ENCODE measurements around the gene MS4A7. TPM values are rescaled to one million over a fixed set of nuclear protein-coding genes. Genes with fewer than 3 reads are reported as not detected.

The MS4A7 gene
- total RNA-seq, 2 experiments from 2014 or later = 0.54 to 2.4 TPM

GRCh38 chr11:60360621-60361020 is 17.7 kb upstream of the MS4A7 start:
- ChIA-PET POLR2A (interaction anchor here (0.7 kb wide), 2 partner anchors 70 to 94 kb away, joined by 3 read pairs; no protein-coding TSS in a partner anchor), CTCF (ENCODE audit: unreplicated experiment) (no interaction called here)
- H3K27ac ChIP-seq (ENCODE audit: low read depth, low read length, poor library complexity, severe bottlenecking) = no peak overlapping the region
- no peak overlapping the region for H3K4me3 ChIP-seq (ENCODE audit: low read depth, low read length, poor library complexity, severe bottlenecking)
- TF ChIP-seq CTCF (conservative IDR thresholded peaks at IDR 0.05; ENCODE audit: low read length) (no peak), EZH2phosphoT487 (IDR thresholded peaks at IDR 0.05; ENCODE audit: borderline replicate concordance, low read depth, low read length) (no peak)
- peaks cover 5% of the 10 kb centered on the region; the same call in 1 of the 2 replicates for H3K36me3 ChIP-seq (ENCODE audit: insufficient read depth, low read length)
- no peak overlapping the region for H2AFZ ChIP-seq (ENCODE audit: low read length)
- H4K20me1 ChIP-seq (ENCODE audit: insufficient read depth, low read length) = no peaks in the 10 kb centered on the region
- peak; percentile 65 for DNase-seq (ENCODE audit: low spot score)
- H3K4me1 ChIP-seq (ENCODE audit: insufficient read depth, low read length, poor library complexity, severe bottlenecking) = peaks cover 32% of the 10 kb centered on the region
- H3K79me2 ChIP-seq (ENCODE audit: insufficient read depth, low read depth, low read length) = no peaks in the 10 kb centered on the region
- H3K9me3 ChIP-seq (ENCODE audit: low read length) = peaks cover 33% of the 10 kb centered on the region
- BruUV-seq (replicated peaks) = no TSS peak
- no peaks in the 10 kb centered on the region for H3K9me2 ChIP-seq (ENCODE audit: insufficient read depth, low read length)
- intact Hi-C loops (cut with micrococcal nuclease; ENCODE audit: unreplicated experiment) = no loop called here
- H3K4me2 ChIP-seq (ENCODE audit: low read length) = no peak overlapping the region

- DNase-seq (ENCODE audit: low spot score) = no peak
- H3K4me2 ChIP-seq (ENCODE audit: low read length) = no peak overlapping the region
- no peak for TF ChIP-seq EZH2phosphoT487 (IDR thresholded peaks at IDR 0.05; ENCODE audit: borderline replicate concordance, low read depth, low read length)
- no peak for TF ChIP-seq CTCF (conservative IDR thresholded peaks at IDR 0.05; ENCODE audit: low read length)
- ChIA-PET POLR2A (interaction anchor here (1.4 to 3.0 kb wide), 3 partner anchors 94 to 121 kb away, joined by 4 to 18 read pairs (median 13); partner anchors contain the start of gene MS4A1), CTCF (ENCODE audit: unreplicated experiment) (interaction anchor here (2.5 to 3.5 kb wide), 2 partner anchors 94 to 122 kb away, joined by 23 to 26 read pairs; partner anchors contain the start of gene MS4A1)
- H3K4me1 ChIP-seq (ENCODE audit: insufficient read depth, low read length, poor library complexity, severe bottlenecking) = peaks cover 48% of the 10 kb centered on the region
- H2AFZ ChIP-seq (ENCODE audit: low read length) = no peak overlapping the region
- no peaks in the 10 kb centered on the region for H4K20me1 ChIP-seq (ENCODE audit: insufficient read depth, low read length)
- H3K36me3 ChIP-seq (ENCODE audit: insufficient read depth, low read length) = peaks cover 5% of the 10 kb centered on the region; the same call in 1 of the 2 replicates
- no peak overlapping the region for H3K27ac ChIP-seq (ENCODE audit: low read depth, low read length, poor library complexity, severe bottlenecking)
- H3K9me2 ChIP-seq (ENCODE audit: insufficient read depth, low read length) = no peaks in the 10 kb centered on the region
- intact Hi-C loops (cut with micrococcal nuclease; ENCODE audit: unreplicated experiment) = loop anchor here (2.0 kb wide), 1 partner anchor 115 kb away; no protein-coding TSS in a partner anchor
- H3K4me3 ChIP-seq (ENCODE audit: low read depth, low read length, poor library complexity, severe bottlenecking) = no peak overlapping the region
- peaks cover 33% of the 10 kb centered on the region for H3K9me3 ChIP-seq (ENCODE audit: low read length)
- no TSS peak for BruUV-seq (replicated peaks)
- H3K79me2 ChIP-seq (ENCODE audit: insufficient read depth, low read depth, low read length) = no peaks in the 10 kb centered on the region
Measured at GRCh38 chr11:60362241-60362640, 16.1 kb upstream of the MS4A7 start.

Measured in OCI-LY7 (cell line).